ENCODE measurements around the gene ARHGEF10L. TPM values are rescaled to one million over a fixed set of nuclear protein-coding genes. Genes with fewer than 3 reads are reported as not detected.

The ARHGEF10L gene
- total RNA-seq, 1 donor from 2014 or later, result 34.3 TPM

GRCh38 chr1:17544776-17545350 is 5.4 kb downstream of the ARHGEF10L start:
- DNase-seq (ENCODE audit: low spot score), result no peak
- intact Hi-C loops (cut with DNase I), result no loop called here
- ATAC-seq, result no peak

- DNase-seq (ENCODE audit: low spot score) (no peak), ATAC-seq (peak; percentile 60)
- intact Hi-C loops (cut with DNase I), result no loop called here
Measured at GRCh38 chr1:17545356-17545755, 5.9 kb downstream of the ARHGEF10L start.

- ATAC-seq (no peak), DNase-seq (ENCODE audit: low spot score) (no peak)
- intact Hi-C loops (cut with DNase I), result no loop called here
Measured at GRCh38 chr1:17546946-17547670, 7.6 kb downstream of the ARHGEF10L start.

GRCh38 chr1:17549384-17549783 is 9.9 kb downstream of the ARHGEF10L start:
- no peak for DNase-seq (ENCODE audit: low spot score)
- intact Hi-C loops (cut with DNase I), result no loop called here
- no peak for ATAC-seq

- no peak for DNase-seq (ENCODE audit: low spot score)
- no peak for ATAC-seq
- intact Hi-C loops (cut with DNase I), result no loop called here
Measured at GRCh38 chr1:17550729-17551584, 11.5 kb downstream of the ARHGEF10L start.

- intact Hi-C loops (cut with DNase I), result no loop called here
- ATAC-seq, result peak; percentile 28
Measured at GRCh38 chr1:17551755-17552234, 12.3 kb downstream of the ARHGEF10L start.

GRCh38 chr1:17553975-17554700 is 14.6 kb downstream of the ARHGEF10L start:
- DNase-seq (ENCODE audit: low spot score), result no peak
- intact Hi-C loops (cut with DNase I), result no loop called here
- ATAC-seq, result no peak

More at GRCh38 chr1:17551755-17552234, 12.3 kb downstream of the ARHGEF10L start:
- no peak for DNase-seq (ENCODE audit: low spot score)

GRCh38 chr1:17554954-17555353 is 15.5 kb downstream of the ARHGEF10L start:
- ATAC-seq (no peak), DNase-seq (ENCODE audit: low spot score) (no peak)
- intact Hi-C loops (cut with DNase I), result no loop called here

- ATAC-seq (no peak), DNase-seq (ENCODE audit: low spot score) (no peak)
- intact Hi-C loops (cut with DNase I), result no loop called here
Measured at GRCh38 chr1:17557986-17558385, 18.5 kb downstream of the ARHGEF10L start.

GRCh38 chr1:17558541-17558940 is 19.0 kb downstream of the ARHGEF10L start:
- no peak for ATAC-seq
- no peak for DNase-seq (ENCODE audit: low spot score)
- intact Hi-C loops (cut with DNase I), result no loop called here

- ATAC-seq, result no peak
- intact Hi-C loops (cut with DNase I), result no loop called here
- no peak for DNase-seq (ENCODE audit: low spot score)
Measured at GRCh38 chr1:17558954-17559614, 19.6 kb downstream of the ARHGEF10L start.

GRCh38 chr1:17559615-17560419 is 20.3 kb downstream of the ARHGEF10L start:
- ATAC-seq (no peak), DNase-seq (ENCODE audit: low spot score) (no peak)
- intact Hi-C loops (cut with DNase I), result no loop called here

GRCh38 chr1:17561247-17561548 is 21.7 kb downstream of the ARHGEF10L start:
- intact Hi-C loops (cut with DNase I), result no loop called here
- DNase-seq (ENCODE audit: low spot score) (no peak), ATAC-seq (peak; percentile 11)

GRCh38 chr1:17561561-17561985 is 22.1 kb downstream of the ARHGEF10L start:
- ATAC-seq, result peak; percentile 57
- intact Hi-C loops (cut with DNase I), result no loop called here
- DNase-seq (ENCODE audit: low spot score), result no peak

- intact Hi-C loops (cut with DNase I), result no loop called here
- ATAC-seq (no peak), DNase-seq (ENCODE audit: low spot score) (no peak)
Measured at GRCh38 chr1:17562375-17562774, 22.9 kb downstream of the ARHGEF10L start.

GRCh38 chr1:17563494-17564281 is 24.2 kb downstream of the ARHGEF10L start:
- ATAC-seq (no peak), DNase-seq (ENCODE audit: low spot score) (no peak)
- intact Hi-C loops (cut with DNase I), result no loop called here

All from sciatic nerve (tissue), 2 donors.